ENCODE measurements around the gene CHD2.

GRCh38 chr15:93071469-93071936, 171.4 kb downstream of the CHD2 start:
- TF ChIP-seq, protein P1, sequence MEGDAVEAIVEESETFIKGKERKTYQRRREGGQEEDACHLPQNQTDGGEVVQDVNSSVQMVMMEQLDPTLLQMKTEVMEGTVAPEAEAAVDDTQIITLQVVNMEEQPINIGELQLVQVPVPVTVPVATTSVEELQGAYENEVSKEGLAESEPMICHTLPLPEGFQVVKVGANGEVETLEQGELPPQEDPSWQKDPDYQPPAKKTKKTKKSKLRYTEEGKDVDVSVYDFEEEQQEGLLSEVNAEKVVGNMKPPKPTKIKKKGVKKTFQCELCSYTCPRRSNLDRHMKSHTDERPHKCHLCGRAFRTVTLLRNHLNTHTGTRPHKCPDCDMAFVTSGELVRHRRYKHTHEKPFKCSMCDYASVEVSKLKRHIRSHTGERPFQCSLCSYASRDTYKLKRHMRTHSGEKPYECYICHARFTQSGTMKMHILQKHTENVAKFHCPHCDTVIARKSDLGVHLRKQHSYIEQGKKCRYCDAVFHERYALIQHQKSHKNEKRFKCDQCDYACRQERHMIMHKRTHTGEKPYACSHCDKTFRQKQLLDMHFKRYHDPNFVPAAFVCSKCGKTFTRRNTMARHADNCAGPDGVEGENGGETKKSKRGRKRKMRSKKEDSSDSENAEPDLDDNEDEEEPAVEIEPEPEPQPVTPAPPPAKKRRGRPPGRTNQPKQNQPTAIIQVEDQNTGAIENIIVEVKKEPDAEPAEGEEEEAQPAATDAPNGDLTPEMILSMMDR (conservative IDR thresholded peaks at IDR 0.05): no peak
- no peak for TF ChIP-seq EZH2 (IDR thresholded peaks at IDR 0.05; ENCODE audit: low read depth)
